HG03457 (cell line): Measurements from ENCODE around the gene PDE1C.

Experiments
- ATAC-seq: cut with Tn5 transposase; IDR thresholded peaks from one replicate; pipeline ENCODE4 v1.9.1; 2021; ENCODE audit warnings: moderate number of reproducible peaks; ENCODE audit not compliant: unreplicated experiment

Gene PDE1C

GRCh38 chr7:31724696-31725095 lies 345.5 kb downstream of the PDE1C start:
- ATAC-seq = no peak

GRCh38 chr7:31720366-31720765 lies 349.8 kb downstream of the PDE1C start:
- no peak for ATAC-seq

GRCh38 chr7:31716355-31716754 lies 353.9 kb downstream of the PDE1C start:
- no peak for ATAC-seq

DNA sequence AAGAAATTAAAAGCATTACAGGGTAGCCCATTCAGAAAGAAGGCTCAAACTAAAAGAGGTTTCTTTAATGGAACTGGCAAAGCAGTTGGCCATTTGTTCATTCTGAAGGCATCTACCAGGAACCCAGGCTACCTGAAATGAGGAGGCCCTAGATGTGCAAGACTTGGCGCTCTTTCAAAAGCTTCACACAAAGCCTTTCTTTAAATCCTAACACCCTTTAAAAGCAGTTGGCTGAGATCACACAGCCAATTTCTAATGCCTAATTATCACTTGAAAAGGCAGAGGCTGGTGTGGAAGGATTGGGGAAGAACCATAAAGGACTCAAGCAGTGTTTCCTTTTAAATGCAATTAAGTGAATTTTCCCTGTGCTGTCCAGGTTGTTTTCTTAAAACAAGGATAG lies 360.0 kb downstream of the PDE1C start:
- no peak for ATAC-seq

DNA sequence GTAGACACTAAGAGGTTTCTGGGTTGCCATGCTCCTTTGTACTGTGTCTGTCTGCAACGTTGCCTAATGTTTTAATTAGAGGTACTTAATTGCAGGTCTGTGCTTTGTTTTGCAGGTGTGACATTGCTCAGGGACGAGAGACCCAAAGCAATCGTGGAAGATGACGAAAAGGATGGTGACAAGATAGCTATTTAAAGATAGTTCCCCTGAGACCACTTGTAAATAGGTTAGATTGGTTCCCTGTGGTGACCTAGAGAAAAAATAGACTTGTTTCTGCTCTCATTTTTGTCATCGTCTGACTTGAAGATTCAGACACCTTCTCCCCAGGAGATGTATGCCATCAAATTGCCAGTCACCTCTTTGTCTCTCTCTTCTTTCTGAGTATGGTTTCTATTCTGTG lies 363.1 kb downstream of the PDE1C start:
- no peak for ATAC-seq

- ATAC-seq = no peak
These were observed 364.8 kb downstream of the PDE1C start for GRCh38 chr7:31705377-31705776.

GRCh38 chr7:31702354-31702753 lies 367.9 kb downstream of the PDE1C start:
- ATAC-seq = no peak
